ENCODE results near the gene UCK1. TPM values are rescaled to one million over a fixed set of nuclear protein-coding genes. Genes with fewer than 3 reads are reported as not detected.

UCK1 gene
- total RNA-seq, 1 experiment from 2014 or later: 31.7 TPM

- peaks cover 9% of the 10 kb centered on the region; the same call in 1 of the 2 replicates for H3K36me3 ChIP-seq (ENCODE audit: low read depth)
- no peaks in the 10 kb centered on the region for H3K9me3 ChIP-seq (ENCODE audit: insufficient read depth, low read depth)
- no peak for DNase-seq
- H3K27me3 ChIP-seq (ENCODE audit: insufficient read depth, low read depth): no peaks in the 10 kb centered on the region
- peaks cover 8% of the 10 kb centered on the region for H3F3A ChIP-seq (ENCODE audit: insufficient read depth, low read depth)
- intact Hi-C loops (cut with micrococcal nuclease; ENCODE audit: unreplicated experiment): no loop called here
- 0 out of 2 replicates have a peak, but pooled peaks cover under 1% of the 10 kb centered on the region for H3K4me1 ChIP-seq (replicated peaks; ENCODE audit: insufficient read depth)
- no peak for TF ChIP-seq EZH2 (IDR thresholded peaks at IDR 0.05; ENCODE audit: low read depth)
- no peak for TF ChIP-seq CTCF (conservative IDR thresholded peaks at IDR 0.05)
- H3K9me2 ChIP-seq (ENCODE audit: insufficient read depth): no peaks in the 10 kb centered on the region
- ChIA-PET CTCF (no interaction called here), POLR2A (ENCODE audit: unreplicated experiment) (no interaction called here)
- H3K79me2 ChIP-seq (ENCODE audit: low read depth): no peaks in the 10 kb centered on the region
- no peak overlapping the region for H3K4me2 ChIP-seq
- H3K27ac ChIP-seq: 0 out of 2 replicates have a peak overlapping the region, but pooled peaks have one; percentile 6
- no peak overlapping the region for H3K4me3 ChIP-seq
- no TSS peak for BruUV-seq (replicated peaks)
- peaks cover 12% of the 10 kb centered on the region for H4K20me1 ChIP-seq (ENCODE audit: insufficient read depth)
- no peak overlapping the region for H2AFZ ChIP-seq
Observed at GRCh38 chr9:131524665-131525315, 6.3 kb downstream of the UCK1 start.

- intact Hi-C loops (cut with micrococcal nuclease; ENCODE audit: unreplicated experiment): no loop called here
- CTCF ChIA-PET: no interaction called here
Observed at GRCh38 chr9:131523451-131524435, 7.3 kb downstream of the UCK1 start.

More at GRCh38 chr9:131523451-131524435, 7.3 kb downstream of the UCK1 start:
- H3K9me2 ChIP-seq (ENCODE audit: insufficient read depth): no peaks in the 10 kb centered on the region
- peaks cover 14% of the 10 kb centered on the region for H4K20me1 ChIP-seq (ENCODE audit: insufficient read depth)
- H3K9me3 ChIP-seq (ENCODE audit: insufficient read depth, low read depth): no peaks in the 10 kb centered on the region
- no peak overlapping the region for H2AFZ ChIP-seq
- no peaks in the 10 kb centered on the region for H3K4me1 ChIP-seq (replicated peaks; ENCODE audit: insufficient read depth)
- no peak overlapping the region for H3K4me2 ChIP-seq
- H3K27ac ChIP-seq: 0 out of 2 replicates have a peak overlapping the region, but pooled peaks have one; percentile 6
- TF ChIP-seq EZH2 (IDR thresholded peaks at IDR 0.05; ENCODE audit: low read depth) (no peak), CTCF (conservative IDR thresholded peaks at IDR 0.05) (no peak)
- peaks cover 7% of the 10 kb centered on the region; the same call in 1 of the 2 replicates for H3K36me3 ChIP-seq (ENCODE audit: low read depth)
- H3K79me2 ChIP-seq (ENCODE audit: low read depth): no peaks in the 10 kb centered on the region
- POLR2A ChIA-PET (ENCODE audit: unreplicated experiment): no interaction called here
- BruUV-seq (replicated peaks): no TSS peak
- no peaks in the 10 kb centered on the region for H3K27me3 ChIP-seq (ENCODE audit: insufficient read depth, low read depth)
- H3F3A ChIP-seq (ENCODE audit: insufficient read depth, low read depth): peaks cover 8% of the 10 kb centered on the region
- no peak overlapping the region for H3K4me3 ChIP-seq
- DNase-seq: no peak
